Stomach (tissue), 9 donors: ENCODE results near the gene SLBP. TPM values are rescaled to one million over a fixed set of nuclear protein-coding genes. Genes with fewer than 3 reads are reported as not detected.

Experiments used
- DNase-seq, 2 donors: peaks; one replicate each; pipeline versions ENCODE4 v3.0.0 to v3.0.0-alpha.2; 2013 to 2019
- H3K27ac ChIP-seq, 5 donors: fragments of 200-600 bp in 4 of 5; sonication (generic) in 4 of 5; one replicate each; pipeline ENCODE4 v1.5.1; 2013 to 2019; ENCODE audit warnings: mild to moderate bottlenecking in 1 of 5, moderate library complexity in 1 of 5
- H3K27me3 ChIP-seq, 3 donors: fragments of 200-600 bp; sonication (generic); one replicate each; pipeline ENCODE4 v1.5.1; 2017 to 2019; ENCODE audit warnings: mixed run types in 1 of 3
- H3K36me3 ChIP-seq, 4 donors: fragments of 200-600 bp; sonication (generic); 1 replicate in 3 of 4; 2 replicates in 1 of 4; pipeline ENCODE4 v1.5.1; 2016 to 2019
- H3K4me1 ChIP-seq, 4 donors: fragments of 200-600 bp; sonication (generic); one replicate each; pipeline ENCODE4 v1.5.1; 2016 to 2019
- H3K4me3 ChIP-seq, 4 donors: fragments of 200-600 bp; sonication (generic) in 3 of 4; one replicate each; pipeline ENCODE4 v1.5.1; 2016 to 2019; ENCODE audit warnings: mild to moderate bottlenecking in 1 of 4
- H3K9me3 ChIP-seq, 4 donors: fragments of 200-600 bp; sonication (generic); one replicate each; pipeline ENCODE4 v1.5.1; 2016 to 2019
- CTCF ChIP-seq, 7 experiments: fragments of 450-650 bp in 4 of 7; fragments of 200-600 bp in 3 of 7; sonication (generic) in 3 of 7; IDR thresholded peaks; one replicate each; pipeline ENCODE4 v1.5.1; 2016 to 2019; ENCODE audit warnings: antibody characterized with exemption in 7 of 7, control low read depth in 2 of 7, mild to moderate bottlenecking in 1 of 7
- EP300 ChIP-seq: sonication (generic); formaldehyde crosslinking; IDR thresholded peaks from one replicate; pipeline ENCODE4 v1.6.1; 2017; ENCODE audit warnings: antibody characterized with exemption
- POLR2A ChIP-seq, 4 donors: fragments of 450-650 bp; IDR thresholded peaks; one replicate each; pipeline ENCODE4 v1.6.1; 2016; ENCODE audit warnings: antibody characterized with exemption in 4 of 4, control low read depth in 2 of 4, mild to moderate bottlenecking in 1 of 4, moderate library complexity in 1 of 4
- POLR2AphosphoS5 ChIP-seq, 3 donors: sonication (generic); formaldehyde crosslinking; IDR thresholded peaks; one replicate each; pipeline ENCODE4 v1.6.1; 2016; ENCODE audit warnings: antibody characterized with exemption in 3 of 3
- WGBS, 5 donors: extraction: QIAGEN DNeasy Blood & Tissue Kit in 3 of 5; methylation state at CpG; one replicate each; pipeline versions ENCODE4 v1.1.5 to v1.1.7; 2013 to 2018; 5-methylcytosine and 5-hydroxymethylcytosine counted together
- intact Hi-C: fragments of 100-400 bp; cut with DNase I; formaldehyde crosslinking; loops from one replicate; pipeline ENCODE4 v1.15.1; 2023; ENCODE audit warnings: low total_unique reads
- polyA plus RNA-seq, 3 donors: library from polyadenylated mRNA; stranded (reverse); fragments of 200-250 nt; gene quantifications; one replicate each; pipeline ENCODE4 v1.2.3, GENCODE V29; 2013
- total RNA-seq, 5 donors: library from RNA; depleted of rRNA; stranded (reverse); fragments of >200 nt; gene quantifications; one replicate each; pipeline versions ENCODE4 v1.1.0 to v1.2.3, GENCODE V29; 2014 to 2016
- donor health status: healthy with polysubstance abuse.
- donor health status: Bipolar disorder and iron deficiency.
- donor health status: healthy.

The SLBP gene
- total and polyA plus RNA-seq, 8 donors: 28.3 to 163 (median 38.1) TPM

GRCh38 chr4:1748465-1748995, 36.4 kb upstream of the SLBP start:
- intact Hi-C loops: loop anchor here (5.0 kb wide), 1 partner anchor 64 kb away; no protein-coding TSS in a partner anchor
- peaks cover 0 to 34% (median 4%) of the 10 kb centered on the region in 3 donors for H3K27me3 ChIP-seq
- no peak for TF ChIP-seq POLR2AphosphoS5 (IDR thresholded peaks at IDR 0.05)
- TF ChIP-seq POLR2A (IDR thresholded peaks at IDR 0.05): no peak
- TF ChIP-seq EP300: no peak
- TF ChIP-seq CTCF (IDR thresholded peaks at IDR 0.05): peak in 5 of 7 experiments; percentile 33 to 83 (median 65)
- 4 to 19% (median 14%) methylated on average over 16 to 29 of the region's 29 CpGs for WGBS, 5 donors
- DNase-seq: peak; percentile 83 to 94
- H3K9me3 ChIP-seq: no peaks in the 10 kb centered on the region
- H3K36me3 ChIP-seq: peaks cover 0 to 16% (median 10%) of the 10 kb centered on the region in 4 donors
- no peak overlapping the region for H3K27ac ChIP-seq
- H3K4me1 ChIP-seq: peaks cover 29 to 48% (median 41%) of the 10 kb centered on the region in 4 donors
- no peak overlapping the region for H3K4me3 ChIP-seq

- no peak for TF ChIP-seq POLR2A (IDR thresholded peaks at IDR 0.05)
- no peak for TF ChIP-seq EP300
- no peak for TF ChIP-seq POLR2AphosphoS5 (IDR thresholded peaks at IDR 0.05)
- no peak for TF ChIP-seq CTCF (IDR thresholded peaks at IDR 0.05)
- 60 to 84% (median 79%) methylated on average over 4 to 16 of the region's 16 CpGs for WGBS, 5 donors
- peaks cover 0 to 24% (median 13%) of the 10 kb centered on the region in 4 donors for H3K36me3 ChIP-seq
- H3K4me1 ChIP-seq: peaks cover 26 to 39% (median 32%) of the 10 kb centered on the region in 4 donors
- H3K4me3 ChIP-seq: no peak overlapping the region
- intact Hi-C loops: loop anchor here (5.0 kb wide), 1 partner anchor 65 kb away; no protein-coding TSS in a partner anchor
- peak overlapping the region in 1 of 5 donors; percentile 53 for H3K27ac ChIP-seq
- DNase-seq: no peak
- H3K9me3 ChIP-seq: no peaks in the 10 kb centered on the region
- peaks cover 0 to 34% (median 4%) of the 10 kb centered on the region in 3 donors for H3K27me3 ChIP-seq
Measured at GRCh38 chr4:1747603-1747967, 35.5 kb upstream of the SLBP start.

DNA sequence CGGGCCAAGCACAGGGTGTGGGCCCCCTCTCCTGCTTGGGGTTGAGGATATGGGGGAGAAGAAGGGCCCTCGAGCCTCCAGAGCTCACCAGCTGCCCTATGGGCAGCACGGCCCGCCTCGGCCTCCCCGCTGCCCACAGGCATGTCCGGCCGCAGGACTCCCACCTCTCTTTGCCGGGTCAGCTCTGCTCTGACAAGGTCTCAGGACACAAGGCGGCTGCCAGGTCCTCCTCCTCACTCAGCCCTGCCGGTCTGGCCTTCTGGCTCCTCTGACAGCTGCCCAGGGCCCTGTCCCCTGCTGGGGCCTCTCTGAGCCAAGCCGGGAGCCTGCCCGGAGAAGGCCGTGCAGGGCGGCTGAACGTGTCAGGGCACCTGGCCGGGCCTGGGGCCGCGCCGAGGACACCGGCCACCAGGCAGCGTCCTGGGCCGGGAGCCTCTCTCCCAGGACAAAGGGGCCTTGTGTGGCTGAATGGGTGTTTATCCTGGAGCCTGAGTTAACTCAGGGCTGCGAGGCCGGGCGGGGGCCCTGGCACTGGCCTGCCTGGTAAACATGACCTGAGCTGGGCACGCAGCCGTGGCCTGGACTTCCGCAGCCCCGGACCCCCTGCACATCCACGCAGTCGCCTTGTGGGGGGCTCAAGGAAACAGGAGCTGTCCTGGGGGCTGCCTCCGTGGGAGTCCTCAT, 34.9 kb upstream of the SLBP start:
- peak in 1 of 2 donors; percentile 56 for DNase-seq
- peaks cover 21 to 34% (median 26%) of the 10 kb centered on the region in 4 donors for H3K4me1 ChIP-seq
- 34 to 73% (median 59%) methylated on average over 3 to 33 of the region's 33 CpGs for WGBS, 5 donors
- intact Hi-C loops: loop anchor here (5.0 kb wide), 1 partner anchor 65 kb away; no protein-coding TSS in a partner anchor
- H3K36me3 ChIP-seq: peaks cover 0 to 28% (median 16%) of the 10 kb centered on the region in 4 donors
- peaks cover 0 to 30% (median 4%) of the 10 kb centered on the region in 3 donors for H3K27me3 ChIP-seq
- no peaks in the 10 kb centered on the region for H3K9me3 ChIP-seq
- peak overlapping the region in 2 of 5 donors; percentile 50 to 53 for H3K27ac ChIP-seq
- H3K4me3 ChIP-seq: no peak overlapping the region
- TF ChIP-seq POLR2A (IDR thresholded peaks at IDR 0.05) (no peak), EP300 (no peak), CTCF (IDR thresholded peaks at IDR 0.05) (no peak), POLR2AphosphoS5 (IDR thresholded peaks at IDR 0.05) (no peak)

GRCh38 chr4:1746265-1746691, 34.2 kb upstream of the SLBP start:
- WGBS, 5 donors: 17 to 24% (median 18%) methylated on average over 6 to 17 of the region's 17 CpGs
- no peak for TF ChIP-seq POLR2A (IDR thresholded peaks at IDR 0.05)
- TF ChIP-seq CTCF (IDR thresholded peaks at IDR 0.05): peak in 5 of 7 experiments; percentile 68 to 84 (median 80)
- peak; percentile 80 to 92 for DNase-seq
- intact Hi-C loops: loop anchor here (5.0 kb wide), 1 partner anchor 66 kb away; no protein-coding TSS in a partner anchor
- Histone ChIP-seq H3K27me3 (peaks cover 0 to 30% (median 4%) of the 10 kb centered on the region in 3 donors), H3K9me3 (no peaks in the 10 kb centered on the region), H3K27ac (peak overlapping the region in 1 of 5 donors; percentile 53), H3K4me1 (peaks cover 16 to 26% (median 21%) of the 10 kb centered on the region in 4 donors), H3K36me3 (peaks cover 0 to 36% (median 22%) of the 10 kb centered on the region in 4 donors), H3K4me3 (no peak overlapping the region)
